ENCODE data around the gene C11orf16.

- TF ChIP-seq CTCF (IDR thresholded peaks at IDR 0.05) (no peak), POLR2A (IDR thresholded peaks at IDR 0.05) (no peak)
Observed at GRCh38 chr11:8911029-8911823, 21.5 kb downstream of the C11orf16 start, which contains the start of gene AKIP1.
